Omental fat pad (tissue), 4 donors: ENCODE data around the gene KRTAP10-5. TPM values are rescaled to one million over a fixed set of nuclear protein-coding genes. Genes with fewer than 3 reads are reported as not detected.

ENCODE experiments used
- ATAC-seq: fragments of 150-250 bp; one replicate; pipeline ENCODE4 v1.9.1; 2016; ENCODE audit warnings: mild to moderate bottlenecking, moderate library complexity; ENCODE audit not compliant: low FRiP score
- DNase-seq: peaks from one replicate; pipeline ENCODE4 v3.0.0-alpha.2; 2019; ENCODE audit warnings: low spot score
- total RNA-seq, 4 donors: library from RNA; depleted of rRNA; stranded (reverse); fragments of >200 nt; gene quantifications; one replicate each; pipeline ENCODE4 v1.1.0, GENCODE V29; 2016
- TF ChIP-seq, protein P1 (sequence below), 3 donors: fragments of 450-650 bp; IDR thresholded peaks; one replicate each; pipeline ENCODE4 v1.5.1; 2016 to 2017; ENCODE audit warnings: antibody characterized with exemption in 3 of 3, mild to moderate bottlenecking in 3 of 3, moderate library complexity in 2 of 3

The KRTAP10-5 gene
- total RNA-seq, 4 donors from 2014 or later, result not detected

DNA sequence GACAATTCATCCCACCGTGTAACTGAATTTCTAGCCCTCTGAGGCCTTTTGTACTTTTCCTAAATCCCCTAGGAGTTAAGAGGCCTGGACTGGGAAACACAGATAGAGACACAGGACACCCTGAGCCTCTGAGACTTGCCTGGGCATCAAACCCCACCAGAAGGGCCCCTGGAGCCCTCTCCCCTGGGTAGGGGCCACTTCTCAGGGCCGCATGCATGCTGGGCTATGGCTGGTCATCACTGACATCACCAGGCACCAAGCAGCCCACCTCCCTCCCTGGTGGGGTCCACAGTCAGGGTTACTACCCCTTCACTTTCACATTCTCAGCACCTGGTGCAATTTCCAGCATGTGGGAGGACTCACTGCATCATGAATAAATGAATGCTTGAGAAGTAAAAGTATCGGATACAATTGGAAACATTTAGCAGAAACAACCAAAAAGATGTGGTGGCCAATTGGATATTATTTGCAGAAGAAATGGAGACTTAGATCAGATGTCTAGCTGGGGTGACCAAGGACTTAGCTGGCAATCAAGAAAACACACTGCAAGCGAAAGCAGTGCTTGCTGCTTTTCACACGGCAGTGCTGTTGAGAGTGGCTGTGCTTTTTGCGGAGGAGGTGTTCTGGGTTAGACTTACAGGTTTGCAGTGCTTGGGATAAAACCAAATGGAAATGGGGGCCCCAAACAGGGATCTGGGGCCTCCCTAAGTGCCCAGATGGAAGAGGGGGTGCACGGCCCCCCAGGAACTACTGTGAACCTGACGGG is 19.0 kb upstream of the KRTAP10-5 start:
- DNase-seq, result no peak
- TF ChIP-seq, protein P1, sequence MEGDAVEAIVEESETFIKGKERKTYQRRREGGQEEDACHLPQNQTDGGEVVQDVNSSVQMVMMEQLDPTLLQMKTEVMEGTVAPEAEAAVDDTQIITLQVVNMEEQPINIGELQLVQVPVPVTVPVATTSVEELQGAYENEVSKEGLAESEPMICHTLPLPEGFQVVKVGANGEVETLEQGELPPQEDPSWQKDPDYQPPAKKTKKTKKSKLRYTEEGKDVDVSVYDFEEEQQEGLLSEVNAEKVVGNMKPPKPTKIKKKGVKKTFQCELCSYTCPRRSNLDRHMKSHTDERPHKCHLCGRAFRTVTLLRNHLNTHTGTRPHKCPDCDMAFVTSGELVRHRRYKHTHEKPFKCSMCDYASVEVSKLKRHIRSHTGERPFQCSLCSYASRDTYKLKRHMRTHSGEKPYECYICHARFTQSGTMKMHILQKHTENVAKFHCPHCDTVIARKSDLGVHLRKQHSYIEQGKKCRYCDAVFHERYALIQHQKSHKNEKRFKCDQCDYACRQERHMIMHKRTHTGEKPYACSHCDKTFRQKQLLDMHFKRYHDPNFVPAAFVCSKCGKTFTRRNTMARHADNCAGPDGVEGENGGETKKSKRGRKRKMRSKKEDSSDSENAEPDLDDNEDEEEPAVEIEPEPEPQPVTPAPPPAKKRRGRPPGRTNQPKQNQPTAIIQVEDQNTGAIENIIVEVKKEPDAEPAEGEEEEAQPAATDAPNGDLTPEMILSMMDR (IDR thresholded peaks at IDR 0.05), result no peak
- ATAC-seq, result no peak

DNA sequence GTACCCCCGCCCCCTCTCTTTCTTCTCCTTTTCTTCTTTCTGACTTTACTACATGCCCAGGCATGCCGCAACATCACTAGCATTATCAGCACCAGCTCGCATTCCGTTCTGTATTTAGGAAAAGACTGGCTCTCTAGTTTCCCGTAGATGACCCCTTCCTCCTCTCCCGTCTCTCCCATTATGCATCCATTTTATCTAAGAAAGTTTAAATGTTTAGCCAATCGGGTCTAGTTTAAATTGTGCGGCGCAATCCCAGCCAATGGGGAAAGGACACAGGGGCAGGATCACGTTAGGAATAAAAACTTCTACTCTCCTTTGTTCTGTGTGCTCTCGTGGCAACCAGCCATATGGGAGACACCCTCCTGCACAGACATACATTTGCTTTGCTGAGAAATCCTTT is 17.7 kb upstream of the KRTAP10-5 start:
- ATAC-seq, result no peak
- TF ChIP-seq, protein P1 (IDR thresholded peaks at IDR 0.05), result no peak
- DNase-seq, result no peak

DNA sequence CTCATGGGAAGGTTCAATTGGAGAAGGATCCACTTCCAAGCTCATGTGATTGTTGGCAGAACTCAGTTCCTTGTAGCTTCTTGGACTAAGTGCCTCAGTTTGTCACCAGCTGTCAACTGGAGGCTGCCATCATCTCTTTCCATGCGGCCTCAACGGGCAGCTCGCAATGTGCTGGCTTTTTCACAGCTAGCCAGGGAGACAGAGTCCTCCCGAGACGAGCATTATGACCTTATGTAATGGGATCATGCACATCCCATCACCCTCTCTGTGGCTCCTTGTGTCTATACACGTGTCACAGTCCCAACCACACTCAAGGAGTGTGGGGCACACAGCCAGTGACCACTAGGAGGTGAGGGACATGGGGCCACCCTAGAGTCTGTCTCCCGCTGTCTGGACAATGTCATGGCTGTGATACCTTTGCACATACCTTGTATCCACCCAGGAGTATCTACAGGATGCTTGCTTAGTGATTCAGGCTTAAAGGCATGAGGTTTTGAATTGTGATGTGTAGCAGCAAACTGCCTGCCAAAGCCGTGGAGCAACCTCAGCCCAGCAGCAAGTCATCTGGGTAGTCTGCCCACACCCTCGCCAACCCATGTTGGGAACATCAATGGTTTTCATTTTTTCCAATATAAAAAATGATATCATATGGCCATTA is 15.8 kb upstream of the KRTAP10-5 start:
- TF ChIP-seq, protein P1 (IDR thresholded peaks at IDR 0.05), result no peak
- ATAC-seq (no peak), DNase-seq (no peak)

DNA sequence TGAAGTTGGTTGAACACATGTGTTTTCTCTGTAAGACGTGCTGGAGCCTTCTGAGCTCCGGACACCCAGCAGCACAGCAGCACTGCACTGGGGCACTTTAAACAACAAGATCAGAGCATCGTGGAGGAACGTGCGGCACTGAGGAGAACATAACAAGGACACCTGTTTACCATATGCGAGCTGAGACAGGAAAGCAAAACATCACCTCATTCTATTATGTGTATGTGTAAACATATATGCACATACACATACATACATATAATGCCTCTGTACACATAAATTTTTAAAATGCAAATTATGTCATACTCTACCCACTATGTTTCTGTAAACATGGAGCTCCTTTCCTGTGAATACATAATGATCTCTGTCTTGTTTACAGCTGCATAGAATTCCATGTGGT is 15.1 kb upstream of the KRTAP10-5 start:
- ATAC-seq (no peak), DNase-seq (no peak)
- TF ChIP-seq, protein P1 (IDR thresholded peaks at IDR 0.05), result no peak

DNA sequence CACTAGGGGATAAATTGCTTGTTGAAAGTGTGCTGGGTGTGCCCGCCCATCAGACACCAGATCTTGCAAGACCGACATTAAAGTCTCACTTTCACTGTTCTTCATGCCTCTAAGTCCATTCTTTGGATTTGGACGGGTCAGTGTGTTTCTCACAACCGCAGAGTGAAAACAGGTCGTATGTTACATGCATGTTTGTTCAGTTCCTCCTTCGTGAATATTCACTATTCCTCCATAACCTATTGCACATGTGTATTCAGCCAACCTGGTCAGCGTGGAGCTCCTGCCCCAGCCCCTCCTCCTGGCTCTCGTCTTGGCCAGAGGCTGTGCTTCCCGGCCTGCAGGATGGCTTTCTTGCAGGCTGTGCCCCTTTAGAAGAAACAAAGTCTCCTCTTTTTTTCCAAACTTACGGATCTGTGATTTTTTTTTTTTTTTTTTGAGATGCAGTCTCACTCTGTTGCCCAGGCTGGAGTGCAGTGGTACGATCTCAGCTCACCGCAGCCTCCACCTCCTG is 14.1 kb upstream of the KRTAP10-5 start:
- no peak for ATAC-seq
- no peak for DNase-seq
- TF ChIP-seq, protein P1 (IDR thresholded peaks at IDR 0.05), result no peak

DNA sequence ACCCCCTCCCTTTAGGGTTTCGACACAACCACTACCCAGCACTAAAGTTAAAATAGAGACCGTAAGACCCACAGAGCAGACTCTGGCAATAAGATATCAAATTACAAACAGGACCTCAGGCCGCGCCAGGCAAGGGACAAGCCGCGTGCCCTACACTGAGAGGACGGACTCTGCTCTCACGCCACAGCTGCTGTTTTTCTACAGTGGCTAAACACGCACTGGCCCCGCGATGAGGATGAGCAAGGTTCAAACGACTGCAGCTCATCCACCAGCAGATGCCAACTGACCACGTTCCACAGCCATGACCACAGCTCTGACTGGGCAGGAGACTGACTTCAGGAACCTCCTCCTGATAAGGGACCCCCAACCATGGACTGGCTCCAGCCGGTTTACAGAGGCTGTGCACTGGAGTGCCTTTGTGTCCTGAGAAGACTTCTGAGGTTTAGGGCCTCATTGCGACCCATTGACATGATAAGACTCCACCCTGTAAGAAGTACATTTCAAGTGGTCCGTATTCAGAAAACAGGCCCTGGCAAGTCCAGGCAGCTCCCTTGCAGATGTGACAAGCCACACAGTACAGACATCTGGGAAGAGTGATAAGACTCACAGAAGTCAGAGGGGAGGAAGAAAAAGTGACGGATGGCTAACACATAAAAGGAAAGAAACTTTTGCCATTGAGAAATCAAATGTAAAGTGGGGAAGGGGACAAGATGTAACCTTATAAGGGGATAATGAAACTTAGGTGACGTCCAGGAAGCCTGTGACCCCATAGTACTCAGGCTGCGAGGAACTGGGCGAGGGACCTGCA is 13.4 kb upstream of the KRTAP10-5 start:
- ATAC-seq (no peak), DNase-seq (no peak)
- TF ChIP-seq, protein P1 (IDR thresholded peaks at IDR 0.05), result no peak
